ENCODE results near the gene CYB561A3. TPM values are rescaled to one million over a fixed set of nuclear protein-coding genes. Genes with fewer than 3 reads are reported as not detected.
A peak's percentile ranks its signal among the peaks of the same experiment; 100 is the strongest.

CYB561A3 gene
- total RNA-seq, 2 donors from 2014 or later: 15.0 to 27.3 TPM

GRCh38 chr11:61331651-61332050 lies 30.0 kb downstream of the CYB561A3 start:
- Histone ChIP-seq H3K4me1 (peaks cover 0 to 34% of the 10 kb centered on the region in 2 donors), H3K27ac (peak overlapping the region in 1 of 2 donors; percentile 93)
- TF ChIP-seq CTCF (IDR thresholded peaks at IDR 0.05): no peak

GRCh38 chr11:61329871-61330270 lies 31.8 kb downstream of the CYB561A3 start:
- H3K27me3 ChIP-seq: no peaks in the 10 kb centered on the region
- H3K4me3 ChIP-seq: no peak overlapping the region
- H3K27ac ChIP-seq: no peak overlapping the region
- no peak for DNase-seq (ENCODE audit: low spot score)
- TF ChIP-seq CTCF (IDR thresholded peaks at IDR 0.05): no peak
- peaks cover 0 to 40% of the 10 kb centered on the region in 2 donors for H3K4me1 ChIP-seq
- no peaks in the 10 kb centered on the region for H3K9me3 ChIP-seq
- H3K36me3 ChIP-seq: peaks cover 35% of the 10 kb centered on the region

More at GRCh38 chr11:61331651-61332050, 30.0 kb downstream of the CYB561A3 start:
- Histone ChIP-seq H3K27me3 (no peaks in the 10 kb centered on the region), H3K9me3 (no peaks in the 10 kb centered on the region), H3K36me3 (peaks cover 21% of the 10 kb centered on the region), H3K4me3 (peak overlapping the region in 1 of 2 donors; percentile 99)
- no peak for DNase-seq (ENCODE audit: low spot score)

- no peak overlapping the region for H3K27ac ChIP-seq
- no peaks in the 10 kb centered on the region for H3K9me3 ChIP-seq
- no peak overlapping the region for H3K4me3 ChIP-seq
- no peak for TF ChIP-seq CTCF (IDR thresholded peaks at IDR 0.05)
- no peaks in the 10 kb centered on the region for H3K27me3 ChIP-seq
- peaks cover 0 to 32% of the 10 kb centered on the region in 2 donors for H3K4me1 ChIP-seq
- H3K36me3 ChIP-seq: peaks cover 50% of the 10 kb centered on the region
- no peak for DNase-seq (ENCODE audit: low spot score)
These were observed 33.3 kb downstream of the CYB561A3 start for GRCh38 chr11:61328351-61328750.

- TF ChIP-seq CTCF (IDR thresholded peaks at IDR 0.05): no peak
- H3K4me1 ChIP-seq: peaks cover 0 to 32% of the 10 kb centered on the region in 2 donors
- no peak for DNase-seq (ENCODE audit: low spot score)
- H3K4me3 ChIP-seq: no peak overlapping the region
- H3K27ac ChIP-seq: no peak overlapping the region
- no peaks in the 10 kb centered on the region for H3K9me3 ChIP-seq
- no peaks in the 10 kb centered on the region for H3K27me3 ChIP-seq
- peaks cover 57% of the 10 kb centered on the region for H3K36me3 ChIP-seq
These were observed 34.0 kb downstream of the CYB561A3 start for GRCh38 chr11:61327669-61328071.

- Histone ChIP-seq H3K27me3 (no peaks in the 10 kb centered on the region), H3K4me1 (peaks cover 0 to 17% of the 10 kb centered on the region in 2 donors), H3K36me3 (peaks cover 75% of the 10 kb centered on the region), H3K27ac (no peak overlapping the region), H3K4me3 (no peak overlapping the region), H3K9me3 (no peaks in the 10 kb centered on the region)
- DNase-seq (ENCODE audit: low spot score): no peak
- TF ChIP-seq CTCF (IDR thresholded peaks at IDR 0.05): no peak
These were observed 35.9 kb downstream of the CYB561A3 start for GRCh38 chr11:61325649-61326414.
